GM19452 (cell line): ENCODE data around the gene MMP25.
"Not testable (repeated sequence)": the region's sequence is repeated elsewhere in the genome, so short reads cannot be mapped to it uniquely, and the experiment has no call there.

ENCODE experiments used
- ATAC-seq: cut with Tn5 transposase; IDR thresholded peaks from one replicate; pipeline ENCODE4 v1.9.1; 2021; ENCODE audit not compliant: unreplicated experiment

Gene MMP25

GRCh38 chr16:3053330-3053710 lies 7.0 kb downstream of the MMP25 start:
- not testable (repeated sequence) for ATAC-seq

GRCh38 chr16:3054965-3055733 lies 8.8 kb downstream of the MMP25 start:
- ATAC-seq = no peak

- ATAC-seq = not testable (repeated sequence)
Observed at GRCh38 chr16:3055734-3056115, 9.4 kb downstream of the MMP25 start.

- no peak for ATAC-seq
Observed at GRCh38 chr16:3056336-3057180, 10.2 kb downstream of the MMP25 start.

GRCh38 chr16:3057181-3058138 lies 11.1 kb downstream of the MMP25 start:
- no peak for ATAC-seq

GRCh38 chr16:3058139-3059030 lies 12.0 kb downstream of the MMP25 start:
- peak; percentile 33 for ATAC-seq

GRCh38 chr16:3059041-3059722 lies 12.8 kb downstream of the MMP25 start:
- peak; percentile 68 for ATAC-seq

- no peak for ATAC-seq
Observed at GRCh38 chr16:3059723-3060242, 13.4 kb downstream of the MMP25 start.

- ATAC-seq = no peak
Observed at GRCh38 chr16:3060339-3061127, 14.2 kb downstream of the MMP25 start.

GRCh38 chr16:3062553-3062952 lies 16.2 kb downstream of the MMP25 start:
- ATAC-seq = no peak

GRCh38 chr16:3063625-3064386 lies 17.4 kb downstream of the MMP25 start:
- no peak for ATAC-seq

- no peak for ATAC-seq
Observed at GRCh38 chr16:3065069-3065741, 18.8 kb downstream of the MMP25 start, which contains the start of gene IL32. TSS of gene IL32 (plus strand) at chr16:3065640. CDS start at chr16:3065812, 172 bp downstream.

GRCh38 chr16:3065742-3066439 lies 19.5 kb downstream of the MMP25 start:
- ATAC-seq = no peak

GRCh38 chr16:3066440-3066748 lies 20.0 kb downstream of the MMP25 start:
- ATAC-seq = no peak

GRCh38 chr16:3068487-3068886 lies 22.1 kb downstream of the MMP25 start:
- ATAC-seq = no peak

GRCh38 chr16:3069146-3069545 lies 22.8 kb downstream of the MMP25 start:
- not testable (repeated sequence) for ATAC-seq
